ENCODE measurements around the gene ERC2. TPM values are rescaled to one million over a fixed set of nuclear protein-coding genes. Genes with fewer than 3 reads are reported as not detected.
"Not testable (repeated sequence)": the region's sequence is repeated elsewhere in the genome, so short reads cannot be mapped to it uniquely, and the experiment has no call there.

Gene ERC2
- total RNA-seq, 2 experiments from 2014 or later: not detected

GRCh38 chr3:55831876-55832275 lies 636.4 kb downstream of the ERC2 start:
- intact Hi-C loops (cut with micrococcal nuclease); H3K36me3 Mint-ChIP-seq; H3K27ac Mint-ChIP-seq; POLR2A ChIA-PET; H3K4me1 Mint-ChIP-seq (ENCODE audit: low read depth); CTCF ChIA-PET; H3K9me3 Mint-ChIP-seq; H3K27me3 Mint-ChIP-seq; DNase-seq; H3K4me3 Mint-ChIP-seq: not testable (repeated sequence)

GRCh38 chr3:55828712-55829111 lies 639.6 kb downstream of the ERC2 start:
- no peaks in the 10 kb centered on the region for H3K36me3 Mint-ChIP-seq
- CTCF ChIA-PET: no interaction called here

DNA sequence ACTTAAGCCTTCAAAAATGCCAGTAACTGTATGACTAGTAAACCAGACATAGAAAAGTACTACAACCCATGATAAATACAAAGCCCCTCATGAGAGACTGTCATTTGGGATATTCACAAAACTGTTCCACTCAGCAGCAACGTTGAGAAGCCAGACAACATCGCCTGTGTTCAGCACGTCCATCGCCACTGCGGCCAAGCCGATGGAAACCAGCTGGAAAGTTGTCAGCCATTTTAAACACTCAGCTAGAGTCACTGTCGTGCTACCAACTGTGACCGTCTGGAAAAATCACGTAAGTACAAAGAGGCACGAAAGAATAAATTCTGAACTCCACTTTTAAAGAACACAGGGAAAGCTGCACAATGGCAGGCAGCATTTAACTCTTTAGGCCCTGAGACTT lies 640.5 kb downstream of the ERC2 start:
- no peaks in the 10 kb centered on the region for H3K27me3 Mint-ChIP-seq
- CTCF ChIA-PET: no interaction called here
- H3K4me3 Mint-ChIP-seq: no peak overlapping the region
- no peak for DNase-seq
- intact Hi-C loops (cut with micrococcal nuclease): no loop called here
- H3K27ac Mint-ChIP-seq: no peak overlapping the region
- POLR2A ChIA-PET: no interaction called here
- no peaks in the 10 kb centered on the region for H3K9me3 Mint-ChIP-seq
- H3K36me3 Mint-ChIP-seq: no peaks in the 10 kb centered on the region
- no peaks in the 10 kb centered on the region for H3K4me1 Mint-ChIP-seq (ENCODE audit: low read depth)

More at GRCh38 chr3:55828712-55829111, 639.6 kb downstream of the ERC2 start:
- Mint-ChIP-seq H3K27ac (no peak overlapping the region), H3K9me3 (no peaks in the 10 kb centered on the region), H3K4me1 (ENCODE audit: low read depth) (no peaks in the 10 kb centered on the region), H3K27me3 (no peaks in the 10 kb centered on the region), H3K4me3 (no peak overlapping the region)
- intact Hi-C loops (cut with micrococcal nuclease): no loop called here
- POLR2A ChIA-PET: no interaction called here
- no peak for DNase-seq

- ChIA-PET POLR2A (no interaction called here), CTCF (no interaction called here)
- Mint-ChIP-seq H3K27me3 (no peaks in the 10 kb centered on the region), H3K36me3 (no peaks in the 10 kb centered on the region), H3K9me3 (no peaks in the 10 kb centered on the region), H3K4me1 (ENCODE audit: low read depth) (no peaks in the 10 kb centered on the region), H3K4me3 (no peak overlapping the region), H3K27ac (no peak overlapping the region)
- intact Hi-C loops (cut with micrococcal nuclease): no loop called here
- no peak for DNase-seq
Measured at GRCh38 chr3:55826731-55827496, 641.4 kb downstream of the ERC2 start.

DNA sequence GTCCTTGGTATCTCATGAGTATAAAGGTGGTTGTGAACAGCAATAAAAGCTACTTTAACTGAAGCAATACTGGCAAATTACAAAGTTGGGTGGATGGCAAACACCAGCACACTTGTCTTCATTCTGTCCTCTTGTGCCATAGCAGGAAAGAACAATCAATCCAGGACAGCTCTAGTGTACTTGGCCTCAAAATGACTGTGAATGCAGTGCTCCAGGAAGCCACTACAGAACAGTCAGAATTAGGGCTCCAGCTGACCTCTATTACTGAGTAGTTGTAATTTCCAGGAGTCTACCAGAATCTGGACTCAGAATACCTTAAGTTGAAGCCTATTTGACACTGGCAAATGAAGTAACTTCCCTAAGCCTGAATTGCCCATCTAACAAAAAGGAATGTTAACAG lies 642.2 kb downstream of the ERC2 start:
- ChIA-PET POLR2A (no interaction called here), CTCF (no interaction called here)
- no peaks in the 10 kb centered on the region for H3K27me3 Mint-ChIP-seq
- H3K4me1 Mint-ChIP-seq (ENCODE audit: low read depth): no peaks in the 10 kb centered on the region
- H3K4me3 Mint-ChIP-seq: no peak overlapping the region
- no peaks in the 10 kb centered on the region for H3K36me3 Mint-ChIP-seq
- H3K9me3 Mint-ChIP-seq: no peaks in the 10 kb centered on the region
- DNase-seq: no peak
- intact Hi-C loops (cut with micrococcal nuclease): no loop called here
- H3K27ac Mint-ChIP-seq: no peak overlapping the region

- POLR2A ChIA-PET: no interaction called here
Measured at GRCh38 chr3:55824406-55824805, 643.9 kb downstream of the ERC2 start.

GRCh38 chr3:55823829-55824228 lies 644.4 kb downstream of the ERC2 start:
- H3K4me3 Mint-ChIP-seq: no peak overlapping the region
- no peak overlapping the region for H3K27ac Mint-ChIP-seq
- no peaks in the 10 kb centered on the region for H3K4me1 Mint-ChIP-seq (ENCODE audit: low read depth)
- intact Hi-C loops (cut with micrococcal nuclease): no loop called here
- H3K27me3 Mint-ChIP-seq: no peaks in the 10 kb centered on the region
- POLR2A ChIA-PET: no interaction called here
- CTCF ChIA-PET: no interaction called here
- no peaks in the 10 kb centered on the region for H3K36me3 Mint-ChIP-seq
- no peak for DNase-seq
- no peaks in the 10 kb centered on the region for H3K9me3 Mint-ChIP-seq

More at GRCh38 chr3:55824406-55824805, 643.9 kb downstream of the ERC2 start:
- intact Hi-C loops (cut with micrococcal nuclease): no loop called here
- H3K27ac Mint-ChIP-seq: no peak overlapping the region
- H3K4me1 Mint-ChIP-seq (ENCODE audit: low read depth): no peaks in the 10 kb centered on the region
- no peaks in the 10 kb centered on the region for H3K36me3 Mint-ChIP-seq
- no peak overlapping the region for H3K4me3 Mint-ChIP-seq
- CTCF ChIA-PET: no interaction called here
- H3K27me3 Mint-ChIP-seq: no peaks in the 10 kb centered on the region
- DNase-seq: no peak
- H3K9me3 Mint-ChIP-seq: no peaks in the 10 kb centered on the region

DNA sequence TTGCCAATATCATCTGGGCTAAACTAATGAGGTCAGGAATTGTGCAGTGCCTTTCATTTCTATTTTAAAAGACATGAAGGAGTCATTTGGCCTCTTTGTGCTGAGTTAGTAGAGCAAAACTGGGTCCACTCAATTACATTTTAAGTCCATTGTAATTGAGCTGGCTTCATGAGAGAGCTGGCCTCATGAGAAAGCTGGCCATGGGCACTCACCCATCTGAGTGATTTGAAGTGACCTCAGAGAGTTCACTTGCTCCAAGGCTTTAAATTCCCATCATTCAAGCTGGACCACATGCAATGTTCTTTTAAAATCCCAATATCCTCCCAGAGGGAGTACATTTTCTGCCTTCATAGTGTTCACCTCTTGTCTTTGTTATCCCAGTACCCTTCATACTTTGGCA lies 645.3 kb downstream of the ERC2 start:
- intact Hi-C loops (cut with micrococcal nuclease): no loop called here
- H3K4me3 Mint-ChIP-seq: no peak overlapping the region
- no peaks in the 10 kb centered on the region for H3K36me3 Mint-ChIP-seq
- H3K27ac Mint-ChIP-seq: no peak overlapping the region
- POLR2A ChIA-PET: no interaction called here
- no peaks in the 10 kb centered on the region for H3K27me3 Mint-ChIP-seq
- H3K4me1 Mint-ChIP-seq (ENCODE audit: low read depth): no peaks in the 10 kb centered on the region
- DNase-seq: no peak
- no peaks in the 10 kb centered on the region for H3K9me3 Mint-ChIP-seq
- CTCF ChIA-PET: no interaction called here

DNA sequence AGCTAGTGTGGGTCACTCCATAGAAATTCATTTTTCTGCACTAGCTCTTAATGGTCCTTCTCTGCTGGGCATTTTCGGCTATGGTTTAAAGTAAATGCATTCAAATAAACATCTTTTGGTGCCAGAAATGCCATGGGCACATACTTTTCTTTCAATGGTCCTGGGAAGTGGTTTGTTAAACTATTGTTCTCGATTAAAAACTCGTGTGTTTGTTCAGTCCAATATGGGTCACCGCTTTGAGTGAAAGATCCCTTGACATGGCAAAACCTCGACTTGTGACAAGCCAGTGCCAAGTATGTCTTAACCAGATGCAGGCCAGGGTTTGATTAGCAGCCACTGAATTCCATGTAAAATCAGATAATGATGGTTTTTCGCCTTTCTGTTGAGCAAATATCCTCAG lies 649.3 kb downstream of the ERC2 start:
- Mint-ChIP-seq H3K4me3 (no peak overlapping the region), H3K27me3 (no peaks in the 10 kb centered on the region), H3K27ac (no peak overlapping the region), H3K9me3 (no peaks in the 10 kb centered on the region), H3K36me3 (no peaks in the 10 kb centered on the region), H3K4me1 (ENCODE audit: low read depth) (no peaks in the 10 kb centered on the region)
- no peak for DNase-seq
- ChIA-PET CTCF (no interaction called here), POLR2A (no interaction called here)
- intact Hi-C loops (cut with micrococcal nuclease): no loop called here

DNA sequence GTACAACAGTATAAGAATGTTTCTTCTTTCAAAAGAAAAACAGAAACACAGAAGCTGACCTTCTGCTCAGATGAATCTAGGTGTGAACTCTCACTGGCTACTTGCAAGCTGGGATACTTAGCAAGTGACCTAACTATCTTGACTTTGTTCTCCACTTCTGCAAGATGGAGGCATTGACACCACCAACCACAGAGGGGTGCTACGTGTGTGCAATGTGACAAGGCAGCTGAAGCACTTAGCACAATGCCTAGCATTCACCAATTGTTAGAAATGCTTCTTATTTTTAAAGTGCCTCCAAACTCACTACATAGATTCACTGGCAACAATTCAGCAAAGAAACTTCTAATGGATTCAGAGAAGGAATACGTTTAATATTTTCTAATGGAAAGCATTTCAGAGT lies 649.8 kb downstream of the ERC2 start:
- H3K4me1 Mint-ChIP-seq (ENCODE audit: low read depth): no peaks in the 10 kb centered on the region
- H3K36me3 Mint-ChIP-seq: no peaks in the 10 kb centered on the region
- intact Hi-C loops (cut with micrococcal nuclease): no loop called here
- H3K27ac Mint-ChIP-seq: no peak overlapping the region
- no peak for DNase-seq
- H3K4me3 Mint-ChIP-seq: no peak overlapping the region
- no peaks in the 10 kb centered on the region for H3K27me3 Mint-ChIP-seq
- ChIA-PET CTCF (no interaction called here), POLR2A (no interaction called here)
- H3K9me3 Mint-ChIP-seq: no peaks in the 10 kb centered on the region

GRCh38 chr3:55816794-55817576 lies 651.3 kb downstream of the ERC2 start:
- CTCF ChIA-PET: no interaction called here
- H3K27ac Mint-ChIP-seq: no peak overlapping the region
- POLR2A ChIA-PET: no interaction called here

DNA sequence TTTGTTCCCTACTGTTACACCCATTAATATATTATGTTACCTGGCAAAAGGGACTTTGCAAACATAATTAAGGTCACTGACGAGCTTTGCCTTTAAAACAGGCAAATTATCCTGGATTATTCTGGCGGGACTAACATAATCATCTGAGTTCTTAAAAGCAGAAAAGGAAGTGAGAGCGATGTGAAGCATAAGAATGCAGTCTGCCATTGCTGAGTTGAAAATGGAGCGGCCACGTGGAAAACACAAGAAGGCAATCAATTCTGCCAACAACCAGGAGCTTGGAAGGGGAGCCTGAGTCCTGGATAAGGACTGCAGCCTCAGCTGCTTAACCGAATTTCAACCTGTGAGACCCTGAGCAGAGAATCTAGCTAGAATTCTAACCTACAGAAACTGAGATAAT lies 653.0 kb downstream of the ERC2 start:
- ChIA-PET CTCF (no interaction called here), POLR2A (no interaction called here)
- no peak overlapping the region for H3K27ac Mint-ChIP-seq
- no peaks in the 10 kb centered on the region for H3K27me3 Mint-ChIP-seq
- no peaks in the 10 kb centered on the region for H3K36me3 Mint-ChIP-seq
- H3K4me1 Mint-ChIP-seq (ENCODE audit: low read depth): no peaks in the 10 kb centered on the region
- no peak for DNase-seq
- no peak overlapping the region for H3K4me3 Mint-ChIP-seq
- no peaks in the 10 kb centered on the region for H3K9me3 Mint-ChIP-seq
- intact Hi-C loops (cut with micrococcal nuclease): no loop called here

More at GRCh38 chr3:55816794-55817576, 651.3 kb downstream of the ERC2 start:
- Mint-ChIP-seq H3K4me1 (ENCODE audit: low read depth) (no peaks in the 10 kb centered on the region), H3K27me3 (no peaks in the 10 kb centered on the region), H3K36me3 (no peaks in the 10 kb centered on the region), H3K4me3 (no peak overlapping the region), H3K9me3 (no peaks in the 10 kb centered on the region)
- intact Hi-C loops (cut with micrococcal nuclease): no loop called here
- DNase-seq: no peak
